Measurements from ENCODE around the gene TRAPPC2L. TPM values are rescaled to one million over a fixed set of nuclear protein-coding genes. Genes with fewer than 3 reads are reported as not detected.

The TRAPPC2L gene
- total and polyA plus RNA-seq, 5 donors from 2014 or later = 49.5 to 164 (median 126) TPM

DNA sequence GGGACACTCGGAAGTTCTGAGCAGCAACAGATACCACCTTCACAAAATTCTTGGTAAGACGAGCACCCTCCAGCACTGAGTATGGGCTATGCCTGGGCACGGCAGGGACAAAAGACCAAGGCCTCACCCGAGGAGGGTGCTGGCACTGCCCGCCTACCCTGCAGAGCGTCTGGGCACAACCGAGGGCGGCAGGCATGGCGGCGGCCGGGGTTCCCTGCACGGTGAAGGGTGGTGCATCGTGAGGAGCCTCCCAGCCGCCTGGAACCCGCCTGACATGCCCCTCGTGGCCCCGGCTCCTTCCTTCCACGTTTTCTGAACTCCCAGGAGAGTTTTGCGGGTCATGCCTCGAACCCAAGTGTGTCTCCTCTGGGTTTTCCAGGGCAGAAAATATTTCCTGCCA lies 19.1 kb upstream of the TRAPPC2L start:
- Histone ChIP-seq H3K9me3 (ENCODE audit: control insufficient read depth in 2 of 2, low read length in 2 of 2) (no peaks in the 10 kb centered on the region), H3K27ac (ENCODE audit: insufficient read depth, low read length, poor library complexity, severe bottlenecking) (no peak overlapping the region), H3K4me3 (ENCODE audit: low read depth, low read length) (no peak overlapping the region), H3K4me1 (ENCODE audit: control insufficient read depth, insufficient read depth, low read length, poor library complexity, severe bottlenecking) (peaks cover 4% of the 10 kb centered on the region), H3K27me3 (ENCODE audit: control insufficient read depth, insufficient read depth, low read length) (no peaks in the 10 kb centered on the region), H3K36me3 (ENCODE audit: control insufficient read depth, insufficient read depth, low read length) (peaks cover 19% of the 10 kb centered on the region)
- Mint-ChIP-seq H3K36me3 (peaks cover 6% of the 10 kb centered on the region), H3K4me1 (no peaks in the 10 kb centered on the region), H3K27ac (no peak overlapping the region), H3K9me3 (no peaks in the 10 kb centered on the region), H3K27me3 (no peaks in the 10 kb centered on the region), H3K4me3 (no peak overlapping the region)
- no peak for ATAC-seq (ENCODE audit: low read depth in 2 of 2)
- DNase-seq = no peak

- no peaks in the 10 kb centered on the region for H3K4me1 Mint-ChIP-seq
- Histone ChIP-seq H3K9me3 (ENCODE audit: control insufficient read depth in 2 of 2, low read length in 2 of 2) (no peaks in the 10 kb centered on the region), H3K4me3 (ENCODE audit: low read depth, low read length) (no peak overlapping the region), H3K4me1 (ENCODE audit: control insufficient read depth, insufficient read depth, low read length, poor library complexity, severe bottlenecking) (peaks cover 4% of the 10 kb centered on the region), H3K36me3 (ENCODE audit: control insufficient read depth, insufficient read depth, low read length) (peaks cover 19% of the 10 kb centered on the region), H3K27ac (ENCODE audit: insufficient read depth, low read length, poor library complexity, severe bottlenecking) (no peak overlapping the region), H3K27me3 (ENCODE audit: control insufficient read depth, insufficient read depth, low read length) (no peaks in the 10 kb centered on the region)
- ATAC-seq (ENCODE audit: low read depth in 2 of 2) (no peak), DNase-seq (no peak)
- no peak overlapping the region for H3K27ac Mint-ChIP-seq
- H3K9me3 Mint-ChIP-seq = no peaks in the 10 kb centered on the region
- H3K36me3 Mint-ChIP-seq = peaks cover 6% of the 10 kb centered on the region
- H3K4me3 Mint-ChIP-seq = no peak overlapping the region
- no peaks in the 10 kb centered on the region for H3K27me3 Mint-ChIP-seq
Measured at GRCh38 chr16:88838566-88838965, 18.4 kb upstream of the TRAPPC2L start.

DNA sequence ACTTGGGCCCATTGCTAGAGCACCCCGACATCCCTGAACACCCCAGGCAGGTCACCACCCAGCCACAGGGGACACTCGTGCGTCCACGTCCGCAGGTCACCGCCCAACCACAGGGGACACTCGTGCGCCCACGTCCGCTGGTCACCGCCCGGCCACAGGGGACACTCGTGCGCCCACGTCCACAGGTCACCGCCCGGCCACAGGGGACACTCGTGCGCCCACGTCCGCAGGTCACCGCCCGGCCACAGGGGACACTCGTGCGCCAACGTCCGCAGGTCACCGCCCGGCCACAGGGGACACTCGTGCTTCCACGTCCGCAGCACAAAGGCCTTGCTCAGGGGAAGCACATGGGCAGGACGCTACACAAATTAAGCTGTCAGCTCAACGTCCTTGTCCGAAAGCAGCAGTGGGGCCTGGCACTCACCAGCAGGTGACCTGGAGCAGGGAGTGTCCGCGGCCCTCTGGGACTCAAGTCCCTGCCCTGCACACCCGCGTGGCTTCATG lies 17.8 kb upstream of the TRAPPC2L start:
- no peak for DNase-seq
- Histone ChIP-seq H3K4me1 (ENCODE audit: control insufficient read depth, insufficient read depth, low read length, poor library complexity, severe bottlenecking) (peaks cover 4% of the 10 kb centered on the region), H3K27me3 (ENCODE audit: control insufficient read depth, insufficient read depth, low read length) (no peaks in the 10 kb centered on the region), H3K9me3 (ENCODE audit: control insufficient read depth in 2 of 2, low read length in 2 of 2) (no peaks in the 10 kb centered on the region), H3K4me3 (ENCODE audit: low read depth, low read length) (no peak overlapping the region), H3K27ac (ENCODE audit: insufficient read depth, low read length, poor library complexity, severe bottlenecking) (no peak overlapping the region), H3K36me3 (ENCODE audit: control insufficient read depth, insufficient read depth, low read length) (peaks cover 19% of the 10 kb centered on the region)
- H3K9me3 Mint-ChIP-seq = no peaks in the 10 kb centered on the region
- H3K4me1 Mint-ChIP-seq = no peaks in the 10 kb centered on the region
- no peak overlapping the region for H3K27ac Mint-ChIP-seq
- no peaks in the 10 kb centered on the region for H3K27me3 Mint-ChIP-seq
- no peak for ATAC-seq (ENCODE audit: low read depth in 2 of 2)
- H3K4me3 Mint-ChIP-seq = no peak overlapping the region
- peaks cover 6% of the 10 kb centered on the region for H3K36me3 Mint-ChIP-seq

DNA sequence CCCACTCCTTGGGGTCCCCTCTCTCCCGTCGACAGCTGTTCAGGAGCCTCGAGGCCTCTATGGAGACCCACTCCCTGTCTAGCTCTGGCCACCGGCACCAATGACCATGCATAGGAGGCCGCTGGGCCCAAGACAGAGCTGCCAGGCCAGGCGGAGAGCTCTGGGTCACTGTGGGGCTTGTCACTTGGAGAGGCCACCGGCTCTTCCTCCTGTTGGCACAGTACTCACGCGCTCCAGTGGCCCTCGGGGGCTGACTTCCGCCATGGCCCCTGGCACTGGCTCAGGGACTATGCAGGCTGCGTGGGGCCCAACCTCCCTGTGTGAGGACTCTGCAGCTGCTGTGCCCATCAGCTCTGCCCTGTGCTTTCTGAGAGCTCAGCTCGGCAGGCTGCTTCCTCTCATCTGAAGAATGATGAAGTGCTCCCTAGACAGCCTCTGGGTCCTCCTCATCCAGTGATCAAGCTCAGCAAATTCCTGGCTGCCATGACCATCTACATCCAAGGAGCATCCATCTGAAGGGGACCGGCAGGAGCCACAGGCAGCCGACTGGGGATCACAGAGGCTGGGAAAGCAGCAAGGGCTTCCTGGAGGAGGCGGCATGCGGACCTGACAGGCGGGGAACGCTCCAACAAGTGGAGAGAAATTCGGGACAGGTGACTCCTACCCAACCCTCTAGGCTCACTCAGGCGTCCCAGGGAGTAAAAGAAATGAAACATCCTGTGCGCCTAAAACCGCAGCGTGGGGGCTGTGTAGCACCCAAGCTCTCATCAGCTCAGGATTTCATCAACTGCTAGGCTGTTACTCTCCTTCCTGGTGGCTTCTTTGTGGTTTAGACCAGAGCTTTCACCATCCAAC lies 17.0 kb upstream of the TRAPPC2L start:
- peaks cover 4% of the 10 kb centered on the region for H3K4me1 ChIP-seq (ENCODE audit: control insufficient read depth, insufficient read depth, low read length, poor library complexity, severe bottlenecking)
- Mint-ChIP-seq H3K27ac (no peak overlapping the region), H3K4me1 (no peaks in the 10 kb centered on the region), H3K4me3 (no peak overlapping the region), H3K9me3 (no peaks in the 10 kb centered on the region), H3K27me3 (no peaks in the 10 kb centered on the region), H3K36me3 (peaks cover 6% of the 10 kb centered on the region)
- DNase-seq (no peak), ATAC-seq (ENCODE audit: low read depth in 2 of 2) (no peak)
- H3K27me3 ChIP-seq (ENCODE audit: control insufficient read depth, insufficient read depth, low read length) = no peaks in the 10 kb centered on the region
- no peak overlapping the region for H3K4me3 ChIP-seq (ENCODE audit: low read depth, low read length)
- peaks cover 19% of the 10 kb centered on the region for H3K36me3 ChIP-seq (ENCODE audit: control insufficient read depth, insufficient read depth, low read length)
- no peaks in the 10 kb centered on the region for H3K9me3 ChIP-seq (ENCODE audit: control insufficient read depth in 2 of 2, low read length in 2 of 2)
- no peak overlapping the region for H3K27ac ChIP-seq (ENCODE audit: insufficient read depth, low read length, poor library complexity, severe bottlenecking)

DNA sequence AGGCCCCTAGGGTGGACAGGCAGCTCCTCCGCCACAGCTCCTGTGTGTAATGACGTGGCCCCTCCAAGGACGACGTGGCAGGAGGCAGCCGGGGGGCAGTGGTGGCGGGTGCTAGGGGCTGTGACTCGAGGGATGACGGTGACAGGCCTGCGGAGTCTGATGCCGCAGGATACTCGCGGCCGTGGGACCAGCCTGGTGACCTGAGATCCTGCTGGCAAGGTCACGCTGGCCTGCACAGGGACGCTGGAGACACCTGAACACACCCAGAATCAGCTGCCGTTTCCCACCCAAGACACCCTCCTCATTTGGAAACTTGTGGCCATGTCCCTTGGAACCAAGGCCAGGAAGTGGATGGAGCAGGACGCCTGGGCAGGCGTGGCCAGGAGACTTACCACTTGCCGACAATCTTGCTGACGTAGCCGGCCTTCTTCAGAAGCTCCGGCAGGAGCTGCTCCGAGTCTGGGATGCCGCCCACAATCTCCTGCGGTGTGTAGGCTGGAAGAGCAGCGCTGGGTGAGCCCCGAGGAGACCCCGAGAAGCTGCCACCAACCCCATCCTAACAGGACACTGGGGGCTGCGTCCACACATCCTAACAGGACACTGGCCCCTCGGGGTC lies 16.2 kb upstream of the TRAPPC2L start:
- H3K27me3 Mint-ChIP-seq = no peaks in the 10 kb centered on the region
- H3K27me3 ChIP-seq (ENCODE audit: control insufficient read depth, insufficient read depth, low read length) = no peaks in the 10 kb centered on the region
- peaks cover 6% of the 10 kb centered on the region for H3K36me3 Mint-ChIP-seq
- DNase-seq (no peak), ATAC-seq (ENCODE audit: low read depth in 2 of 2) (no peak)
- H3K9me3 Mint-ChIP-seq = no peaks in the 10 kb centered on the region
- H3K27ac Mint-ChIP-seq = no peak overlapping the region
- H3K9me3 ChIP-seq (ENCODE audit: control insufficient read depth in 2 of 2, low read length in 2 of 2) = no peaks in the 10 kb centered on the region
- no peaks in the 10 kb centered on the region for H3K4me1 Mint-ChIP-seq
- no peak overlapping the region for H3K4me3 Mint-ChIP-seq
- H3K36me3 ChIP-seq (ENCODE audit: control insufficient read depth, insufficient read depth, low read length) = peaks cover 19% of the 10 kb centered on the region
- peaks cover 4% of the 10 kb centered on the region for H3K4me1 ChIP-seq (ENCODE audit: control insufficient read depth, insufficient read depth, low read length, poor library complexity, severe bottlenecking)
- H3K27ac ChIP-seq (ENCODE audit: insufficient read depth, low read length, poor library complexity, severe bottlenecking) = no peak overlapping the region
- H3K4me3 ChIP-seq (ENCODE audit: low read depth, low read length) = no peak overlapping the region

DNA sequence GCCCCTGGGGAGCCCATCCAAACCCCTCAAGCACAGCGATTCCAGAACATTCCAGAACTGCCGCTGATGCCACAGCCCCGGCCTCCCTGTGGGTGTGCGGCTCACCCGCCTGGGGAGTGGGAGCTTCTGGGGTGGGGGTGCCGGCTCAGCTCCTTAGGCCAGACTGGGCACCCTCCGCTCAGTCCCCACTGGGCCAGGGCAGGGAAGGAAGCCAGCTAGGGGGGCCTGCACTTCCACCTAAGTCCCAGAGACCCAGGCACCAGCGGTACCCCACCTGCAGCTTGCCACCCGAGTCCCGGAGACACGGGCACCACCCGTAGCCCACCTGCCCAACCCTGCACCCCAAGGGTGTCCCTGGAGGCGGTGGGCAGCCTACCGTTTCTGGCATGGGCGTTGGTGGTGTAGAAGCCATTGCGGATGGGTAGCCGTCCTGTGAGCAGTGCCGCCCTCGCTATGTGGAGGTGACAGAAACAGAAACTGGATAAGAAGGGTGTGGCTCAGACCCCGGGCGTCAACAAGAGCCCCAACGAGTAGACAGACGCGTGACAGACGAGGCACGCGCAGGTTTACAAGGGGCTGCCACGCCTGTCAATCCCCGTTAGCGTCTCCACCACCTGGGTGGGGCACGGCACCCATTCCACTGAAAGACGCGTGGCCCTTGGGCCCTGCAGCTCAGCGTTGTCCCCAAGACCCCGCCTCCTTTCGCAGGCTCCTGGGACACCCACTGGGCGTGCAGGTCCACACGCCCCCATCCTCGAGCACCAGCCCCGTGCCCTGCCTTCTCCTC lies 15.2 kb upstream of the TRAPPC2L start:
- H3K4me3 ChIP-seq (ENCODE audit: low read depth, low read length) = no peak overlapping the region
- H3K36me3 ChIP-seq (ENCODE audit: control insufficient read depth, insufficient read depth, low read length) = peaks cover 19% of the 10 kb centered on the region
- no peaks in the 10 kb centered on the region for H3K9me3 Mint-ChIP-seq
- H3K27ac ChIP-seq (ENCODE audit: insufficient read depth, low read length, poor library complexity, severe bottlenecking) = no peak overlapping the region
- no peaks in the 10 kb centered on the region for H3K9me3 ChIP-seq (ENCODE audit: control insufficient read depth in 2 of 2, low read length in 2 of 2)
- no peaks in the 10 kb centered on the region for H3K4me1 Mint-ChIP-seq
- H3K27me3 ChIP-seq (ENCODE audit: control insufficient read depth, insufficient read depth, low read length) = no peaks in the 10 kb centered on the region
- peaks cover 6% of the 10 kb centered on the region for H3K36me3 Mint-ChIP-seq
- peaks cover 4% of the 10 kb centered on the region for H3K4me1 ChIP-seq (ENCODE audit: control insufficient read depth, insufficient read depth, low read length, poor library complexity, severe bottlenecking)
- H3K4me3 Mint-ChIP-seq = no peak overlapping the region
- H3K27me3 Mint-ChIP-seq = no peaks in the 10 kb centered on the region
- DNase-seq (peak in 1 of 3 donors; percentile 16), ATAC-seq (ENCODE audit: low read depth in 2 of 2) (no peak)
- no peak overlapping the region for H3K27ac Mint-ChIP-seq

DNA sequence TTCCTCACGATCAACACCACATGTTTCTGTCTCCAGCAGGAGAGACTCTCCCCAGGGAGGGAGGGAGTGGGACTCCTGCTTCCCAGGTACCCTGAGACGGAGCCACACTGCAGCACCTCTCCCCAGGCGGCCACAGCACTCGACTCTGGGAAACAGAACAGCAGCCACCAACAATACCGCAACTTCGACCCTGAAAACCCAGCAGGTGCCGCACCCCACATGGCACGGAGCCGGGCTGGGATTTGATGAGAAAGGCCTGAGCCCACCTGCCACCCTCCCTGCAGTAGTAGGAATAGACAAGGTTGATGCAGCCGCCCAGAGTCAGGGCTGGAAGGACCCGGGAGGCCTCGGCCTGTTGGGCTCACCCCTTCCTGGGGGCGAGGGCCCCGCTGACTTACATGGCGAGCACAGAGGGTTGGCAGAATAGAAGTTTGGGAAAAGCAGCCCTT lies 14.6 kb upstream of the TRAPPC2L start:
- no peak overlapping the region for H3K4me3 ChIP-seq (ENCODE audit: low read depth, low read length)
- H3K4me1 ChIP-seq (ENCODE audit: control insufficient read depth, insufficient read depth, low read length, poor library complexity, severe bottlenecking) = peaks cover 4% of the 10 kb centered on the region
- Mint-ChIP-seq H3K4me1 (no peaks in the 10 kb centered on the region), H3K9me3 (no peaks in the 10 kb centered on the region), H3K27ac (no peak overlapping the region), H3K27me3 (no peaks in the 10 kb centered on the region), H3K36me3 (peaks cover 6% of the 10 kb centered on the region), H3K4me3 (no peak overlapping the region)
- ATAC-seq (ENCODE audit: low read depth in 2 of 2) = no peak
- no peak overlapping the region for H3K27ac ChIP-seq (ENCODE audit: insufficient read depth, low read length, poor library complexity, severe bottlenecking)
- peaks cover 19% of the 10 kb centered on the region for H3K36me3 ChIP-seq (ENCODE audit: control insufficient read depth, insufficient read depth, low read length)
- H3K27me3 ChIP-seq (ENCODE audit: control insufficient read depth, insufficient read depth, low read length) = no peaks in the 10 kb centered on the region
- DNase-seq = no peak
- no peaks in the 10 kb centered on the region for H3K9me3 ChIP-seq (ENCODE audit: control insufficient read depth in 2 of 2, low read length in 2 of 2)

Measured in CD4-positive, CD25-positive, alpha-beta regulatory T cell (primary cell).